Measurements from ENCODE around the gene IL32. TPM values are rescaled to one million over a fixed set of nuclear protein-coding genes. Genes with fewer than 3 reads are reported as not detected.

Gene IL32
- total and polyA plus RNA-seq, 2 donors (not counting 1 experiment from before 2014, with no cell fraction given) = 2.0 to 2.3 TPM

GRCh38 chr16:3088925-3089716 lies 23.7 kb downstream of the IL32 start:
- POLR2A ChIA-PET = no interaction called here
- ATAC-seq (ENCODE audit: low read depth) = no peak
- Mint-ChIP-seq H3K27me3 (peaks cover 7% of the 10 kb centered on the region), H3K9me3 (ENCODE audit: insufficient read depth) (no peaks in the 10 kb centered on the region), H3K4me1 (peaks cover 4% of the 10 kb centered on the region), H3K4me3 (no peak overlapping the region), H3K27ac (no peak overlapping the region)
- TF ChIP-seq EZH2 (IDR thresholded peaks at IDR 0.05; ENCODE audit: borderline replicate concordance, insufficient read depth, low read depth, low read length, poor library complexity, severe bottlenecking) (no peak), CTCF (IDR thresholded peaks at IDR 0.05) (no peak)
- no peaks in the 10 kb centered on the region for H4K20me1 ChIP-seq (ENCODE audit: control insufficient read depth, insufficient read depth, low read length, poor library complexity, severe bottlenecking)
- no peak overlapping the region for H3K4me2 ChIP-seq (replicated peaks; ENCODE audit: low read depth, low read length, poor library complexity, severe bottlenecking)
- no peak overlapping the region for H3K4me3 ChIP-seq (ENCODE audit: control extremely low read depth in 1 of 5, extremely low read depth in 1 of 5, insufficient read depth in 1 of 5, low read depth in 2 of 5, low read length in 4 of 5)
- H2AFZ ChIP-seq (ENCODE audit: insufficient read depth, low read depth, low read length, poor library complexity, severe bottlenecking) = no peak overlapping the region
- intact Hi-C loops (cut with micrococcal nuclease) = no loop called here
- H3K36me3 ChIP-seq (replicated peaks in 1 of 2; ENCODE audit: control extremely low read depth in 1 of 2, control insufficient read depth in 1 of 2, extremely low read depth in 1 of 2, insufficient read depth in 2 of 2, low read length in 1 of 2) = no peaks in the 10 kb centered on the region
- H3K79me2 ChIP-seq (ENCODE audit: control insufficient read depth, insufficient read depth, low read length) = no peaks in the 10 kb centered on the region
- CTCF ChIA-PET = interaction anchor here (1.3 to 3.2 kb wide), 3 partner anchors 11 to 40 kb away, joined by 3 to 16 read pairs (median 3); no protein-coding TSS in a partner anchor
- DNase-seq = no peak
- H3K4me1 ChIP-seq (ENCODE audit: control insufficient read depth in 2 of 2, insufficient read depth in 2 of 2, low read length in 2 of 2) = no peaks in the 10 kb centered on the region
- H3K27ac ChIP-seq (ENCODE audit: low read length in 2 of 2) = no peak overlapping the region
- H3K9me3 ChIP-seq (ENCODE audit: control extremely low read depth in 1 of 3, control insufficient read depth in 2 of 3, insufficient read depth in 1 of 3, low read length in 2 of 3) = no peaks in the 10 kb centered on the region
- WGBS (ENCODE audit: insufficient coverage) = 97% methylated on average over 71 of the region's 71 CpGs
- H3K27me3 ChIP-seq (replicated peaks in 1 of 4; ENCODE audit: control extremely low read depth in 1 of 4, control insufficient read depth in 3 of 4, insufficient read depth in 4 of 4, low read length in 3 of 4) = peaks cover 0 to 8% (median 3%) of the 10 kb centered on the region in 4 experiments
- H3K9ac ChIP-seq (ENCODE audit: low read length) = no peak overlapping the region
